ENCODE data around the gene RAPGEF2.

GRCh38 chr4:159347813-159348212, 244.9 kb downstream of the RAPGEF2 start:
- TF ChIP-seq, protein P1, sequence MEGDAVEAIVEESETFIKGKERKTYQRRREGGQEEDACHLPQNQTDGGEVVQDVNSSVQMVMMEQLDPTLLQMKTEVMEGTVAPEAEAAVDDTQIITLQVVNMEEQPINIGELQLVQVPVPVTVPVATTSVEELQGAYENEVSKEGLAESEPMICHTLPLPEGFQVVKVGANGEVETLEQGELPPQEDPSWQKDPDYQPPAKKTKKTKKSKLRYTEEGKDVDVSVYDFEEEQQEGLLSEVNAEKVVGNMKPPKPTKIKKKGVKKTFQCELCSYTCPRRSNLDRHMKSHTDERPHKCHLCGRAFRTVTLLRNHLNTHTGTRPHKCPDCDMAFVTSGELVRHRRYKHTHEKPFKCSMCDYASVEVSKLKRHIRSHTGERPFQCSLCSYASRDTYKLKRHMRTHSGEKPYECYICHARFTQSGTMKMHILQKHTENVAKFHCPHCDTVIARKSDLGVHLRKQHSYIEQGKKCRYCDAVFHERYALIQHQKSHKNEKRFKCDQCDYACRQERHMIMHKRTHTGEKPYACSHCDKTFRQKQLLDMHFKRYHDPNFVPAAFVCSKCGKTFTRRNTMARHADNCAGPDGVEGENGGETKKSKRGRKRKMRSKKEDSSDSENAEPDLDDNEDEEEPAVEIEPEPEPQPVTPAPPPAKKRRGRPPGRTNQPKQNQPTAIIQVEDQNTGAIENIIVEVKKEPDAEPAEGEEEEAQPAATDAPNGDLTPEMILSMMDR (conservative IDR thresholded peaks at IDR 0.05): no peak
- TF ChIP-seq ZFX (IDR thresholded peaks at IDR 0.05): no peak
